SKM-1 (cell line): ENCODE results near the gene HS6ST1.

Experiments
- DNase-seq: peaks from one replicate; lab custom pipeline; 2025; ENCODE audit not compliant: unreplicated experiment; lab: John Stamatoyannopoulos, UW

The HS6ST1 gene

DNA sequence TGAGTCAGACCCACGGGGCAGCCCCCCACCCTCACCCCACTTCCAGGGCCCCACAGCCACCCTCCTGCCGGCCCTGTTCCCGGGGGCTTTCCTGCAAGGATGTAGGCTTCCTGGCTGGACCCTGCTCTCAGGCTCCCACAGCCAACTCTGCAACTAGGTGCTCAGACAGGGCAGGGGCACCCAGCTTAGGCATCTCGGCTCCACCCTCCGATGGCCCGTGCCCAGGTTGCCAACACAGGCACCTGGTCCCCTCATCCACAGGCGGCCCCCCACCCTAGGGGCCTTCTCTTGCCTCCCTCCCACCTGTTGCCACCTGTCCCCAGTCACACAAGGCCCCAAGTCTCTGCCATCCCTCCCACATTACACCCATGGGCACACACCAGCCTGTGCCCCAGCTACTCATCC, 34.6 kb downstream of the HS6ST1 start:
- DNase-seq = no peak

GRCh38 chr2:128282976-128283810, 35.5 kb downstream of the HS6ST1 start:
- DNase-seq = no peak

DNA sequence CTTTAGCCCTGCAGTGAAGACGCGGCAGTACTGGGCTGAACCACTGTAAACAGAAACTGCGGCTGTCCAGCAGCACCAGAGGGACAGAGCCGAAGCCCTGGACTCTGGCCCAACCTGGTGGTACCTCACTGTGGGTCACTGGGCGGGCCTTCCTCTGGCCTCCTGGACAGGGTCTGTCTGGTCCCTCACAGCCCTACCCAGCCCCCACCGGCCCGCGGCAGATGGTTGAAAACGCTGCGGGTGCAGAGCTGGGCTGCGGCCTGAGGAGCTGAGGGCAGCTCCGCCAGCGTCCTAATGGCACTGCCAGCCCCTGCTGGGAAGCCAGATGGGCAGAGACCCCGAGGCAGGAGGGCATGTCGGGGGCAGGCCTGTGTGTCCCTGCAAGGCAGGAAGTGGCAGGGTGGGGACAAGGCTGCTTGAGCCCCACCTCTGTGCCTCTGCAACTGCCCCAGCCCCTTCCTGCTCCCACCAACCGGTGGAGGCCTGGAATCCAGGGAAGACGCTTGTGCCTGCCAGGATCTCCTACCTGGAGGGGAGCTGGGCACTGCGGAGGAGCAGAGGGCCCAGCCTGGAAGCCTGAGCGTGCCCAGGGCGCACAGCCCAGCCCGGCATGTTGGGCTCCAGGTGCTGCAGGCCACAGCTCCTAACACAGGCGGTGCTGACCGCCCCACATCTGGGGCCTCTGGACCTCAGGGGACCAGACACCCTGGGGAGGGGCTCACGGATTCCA, 36.3 kb downstream of the HS6ST1 start:
- no peak for DNase-seq

DNA sequence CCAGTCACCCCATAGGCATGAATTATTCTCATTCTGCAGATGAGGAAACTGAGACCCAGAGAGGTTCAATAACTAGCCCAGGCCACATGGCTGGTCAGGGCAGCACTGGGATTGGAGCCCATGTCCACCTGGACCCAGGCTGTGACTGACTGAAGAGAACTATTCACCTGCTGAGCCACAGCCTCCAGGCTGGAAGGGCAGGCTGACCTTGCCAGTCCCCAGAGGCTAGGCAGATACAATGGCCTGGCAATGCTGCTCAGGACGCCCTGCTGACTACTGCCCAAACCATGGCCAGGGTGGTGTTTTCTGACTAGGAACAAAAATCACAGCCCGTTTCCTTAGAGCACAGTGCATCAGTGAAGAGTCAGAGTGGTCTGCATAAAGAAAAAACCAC, 36.8 kb downstream of the HS6ST1 start:
- no peak for DNase-seq

DNA sequence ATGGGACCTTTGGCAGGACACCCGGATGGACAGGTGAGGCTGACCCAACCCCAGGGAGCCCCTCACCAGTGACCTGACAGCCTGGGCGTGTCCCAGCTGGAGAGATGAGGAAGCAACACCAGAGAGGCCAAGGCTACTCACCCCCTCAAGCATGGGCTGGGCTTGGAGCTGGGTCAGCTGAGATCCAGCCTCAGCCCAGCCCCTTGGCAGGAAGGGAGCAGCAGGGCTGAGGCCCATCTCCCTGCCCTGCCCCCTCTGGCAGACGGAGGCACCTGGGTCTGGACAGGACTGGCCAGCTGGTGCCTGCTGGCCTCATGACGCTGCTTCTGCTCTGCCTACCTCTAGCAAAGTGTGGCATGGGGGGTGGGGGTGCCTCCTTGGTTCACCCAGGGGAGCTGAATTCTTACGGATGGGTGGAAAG, 37.8 kb downstream of the HS6ST1 start:
- no peak for DNase-seq

DNA sequence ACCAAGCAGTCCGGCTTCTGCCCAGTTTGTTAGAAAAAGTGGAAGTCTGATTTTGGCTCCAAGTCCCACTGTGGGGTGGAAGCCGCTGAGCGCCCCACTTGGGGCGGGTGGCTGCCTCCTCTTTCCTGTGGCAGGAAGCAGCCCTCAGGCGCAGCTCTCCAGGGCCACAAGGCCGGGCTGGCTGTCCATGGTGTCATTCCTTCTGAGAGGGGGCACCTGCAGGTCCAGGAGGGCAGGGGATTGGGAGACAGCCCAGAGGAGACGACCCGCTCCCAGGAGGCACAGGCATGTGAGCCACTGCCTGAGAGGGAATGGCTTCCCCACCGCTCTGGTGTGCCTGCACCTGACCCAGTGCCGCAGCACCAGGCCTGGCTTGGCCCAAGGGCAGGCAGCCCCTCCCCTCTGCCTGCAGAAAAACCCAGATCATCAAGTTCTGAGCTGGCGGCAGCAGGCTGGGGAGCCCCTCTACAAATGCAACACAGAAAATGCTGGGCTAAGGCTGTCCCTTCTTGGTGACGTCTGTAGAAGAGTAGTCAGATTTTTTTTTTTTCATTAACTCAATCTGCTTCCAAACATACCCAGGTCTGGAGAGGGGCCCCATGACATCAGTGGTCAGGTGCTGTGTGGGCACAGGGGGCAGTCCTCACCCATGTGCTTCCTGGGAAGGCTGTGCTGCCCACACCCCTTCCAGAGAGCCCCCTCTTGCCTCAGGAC, 38.4 kb downstream of the HS6ST1 start:
- DNase-seq = no peak

DNA sequence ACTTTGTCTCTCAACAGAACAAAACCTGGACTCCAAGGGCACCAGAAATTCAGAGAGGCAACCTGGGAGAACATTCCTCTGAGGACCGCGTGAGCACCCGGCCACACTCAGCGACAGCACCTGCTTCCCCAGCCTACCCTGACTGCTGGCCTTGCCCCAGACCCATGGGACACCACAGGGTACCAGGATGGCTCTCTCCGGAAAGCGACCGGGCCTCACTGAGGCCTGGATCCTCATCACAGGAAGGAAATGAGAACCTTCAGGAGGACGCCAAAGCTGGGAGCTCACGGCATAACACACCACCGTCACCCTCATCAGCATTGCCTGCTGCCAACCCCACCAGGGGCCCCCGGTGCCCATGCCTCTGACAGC, 38.9 kb downstream of the HS6ST1 start:
- no peak for DNase-seq

- DNase-seq = no peak
Observed at GRCh38 chr2:128279009-128279408, 39.7 kb downstream of the HS6ST1 start.

- DNase-seq = no peak
Observed at GRCh38 chr2:128277961-128278681, 40.5 kb downstream of the HS6ST1 start.

DNA sequence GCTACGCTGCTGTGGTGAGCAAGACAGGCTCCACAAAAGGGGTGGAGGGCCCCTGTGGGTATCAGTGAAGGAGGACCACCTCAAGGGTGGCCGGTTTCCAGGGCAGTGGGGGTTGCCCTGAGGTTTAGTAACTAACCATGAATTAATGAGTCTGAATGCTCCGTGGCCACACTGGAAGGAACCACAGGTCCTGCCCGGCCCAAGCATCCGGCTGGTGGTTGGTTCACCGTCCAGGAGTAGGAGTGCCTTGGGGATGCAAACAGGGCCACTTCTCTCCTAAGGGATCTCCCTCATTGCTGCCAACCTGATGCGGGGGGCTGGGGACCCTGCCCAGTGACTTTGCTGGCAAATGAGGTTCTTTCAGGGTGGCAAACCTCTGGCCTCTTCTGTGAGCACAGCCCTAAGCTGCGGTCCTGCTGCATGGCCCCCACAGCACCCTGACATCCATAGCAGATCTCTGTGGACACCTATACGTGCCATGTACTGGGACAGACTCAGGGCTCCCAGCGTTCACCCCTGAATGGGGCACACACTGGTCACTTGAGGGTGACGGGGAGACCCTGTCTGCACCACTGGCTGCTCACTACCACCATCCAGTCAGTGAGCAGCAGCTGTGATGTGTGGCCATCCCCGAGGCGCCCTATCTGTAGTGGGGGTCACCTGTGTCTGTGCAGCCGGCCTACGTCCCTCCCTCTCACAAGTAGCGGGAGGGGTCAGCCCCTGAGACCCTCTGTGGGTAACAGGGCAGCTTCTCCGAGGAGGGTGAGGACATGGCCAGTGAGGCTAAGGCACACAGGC, 41.6 kb downstream of the HS6ST1 start:
- DNase-seq = no peak

- DNase-seq = no peak
Observed at GRCh38 chr2:128275498-128276045, 43.1 kb downstream of the HS6ST1 start.

DNA sequence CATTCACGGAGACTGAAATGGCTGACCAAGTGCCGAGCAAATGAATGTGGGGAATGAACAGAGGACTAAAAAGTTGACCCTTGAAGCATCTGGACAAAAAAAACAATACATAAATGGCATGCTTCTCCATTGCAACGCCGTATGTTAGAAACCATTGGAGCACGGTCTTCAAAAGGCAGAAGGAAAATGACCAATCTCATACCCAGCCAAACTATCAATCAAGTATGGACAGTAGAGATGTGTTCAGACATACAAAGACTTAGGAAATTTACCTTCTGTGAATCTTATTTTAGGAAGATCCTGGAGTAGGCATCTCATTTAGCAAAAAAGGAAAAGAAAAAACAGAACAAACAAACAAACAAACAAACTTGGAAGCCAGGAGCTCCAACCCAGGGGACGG, 44.5 kb downstream of the HS6ST1 start:
- DNase-seq = no peak

DNA sequence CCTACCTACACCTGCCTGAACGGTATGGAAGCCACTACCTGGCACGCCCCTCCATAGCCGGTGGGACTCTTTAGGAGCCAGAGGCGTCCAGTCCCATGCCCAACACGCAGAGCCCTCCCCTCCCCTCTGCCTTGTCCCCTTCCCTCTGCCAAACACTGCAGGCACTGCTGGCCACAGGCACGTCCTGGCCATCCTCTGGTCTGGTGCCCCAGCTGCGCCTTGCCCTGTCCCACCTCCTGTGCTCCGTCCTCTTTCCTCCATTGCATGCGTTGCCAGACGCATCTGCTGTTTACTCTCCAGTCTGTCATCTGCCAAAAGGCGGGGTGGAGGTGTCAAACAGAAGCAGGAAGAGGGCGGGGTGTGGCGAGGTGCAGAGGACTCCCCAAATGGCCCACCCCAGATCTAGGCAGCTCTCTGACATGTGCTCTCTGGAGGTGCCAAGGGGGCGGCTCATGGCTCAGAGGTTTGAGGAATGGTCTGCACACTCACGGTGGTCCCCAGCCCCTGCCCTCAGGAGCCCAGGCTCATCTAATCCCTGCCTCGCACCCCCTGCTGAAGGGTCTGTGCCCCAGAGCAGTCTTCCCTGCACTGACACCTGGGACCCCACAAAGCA, 45.1 kb downstream of the HS6ST1 start:
- DNase-seq = no peak

DNA sequence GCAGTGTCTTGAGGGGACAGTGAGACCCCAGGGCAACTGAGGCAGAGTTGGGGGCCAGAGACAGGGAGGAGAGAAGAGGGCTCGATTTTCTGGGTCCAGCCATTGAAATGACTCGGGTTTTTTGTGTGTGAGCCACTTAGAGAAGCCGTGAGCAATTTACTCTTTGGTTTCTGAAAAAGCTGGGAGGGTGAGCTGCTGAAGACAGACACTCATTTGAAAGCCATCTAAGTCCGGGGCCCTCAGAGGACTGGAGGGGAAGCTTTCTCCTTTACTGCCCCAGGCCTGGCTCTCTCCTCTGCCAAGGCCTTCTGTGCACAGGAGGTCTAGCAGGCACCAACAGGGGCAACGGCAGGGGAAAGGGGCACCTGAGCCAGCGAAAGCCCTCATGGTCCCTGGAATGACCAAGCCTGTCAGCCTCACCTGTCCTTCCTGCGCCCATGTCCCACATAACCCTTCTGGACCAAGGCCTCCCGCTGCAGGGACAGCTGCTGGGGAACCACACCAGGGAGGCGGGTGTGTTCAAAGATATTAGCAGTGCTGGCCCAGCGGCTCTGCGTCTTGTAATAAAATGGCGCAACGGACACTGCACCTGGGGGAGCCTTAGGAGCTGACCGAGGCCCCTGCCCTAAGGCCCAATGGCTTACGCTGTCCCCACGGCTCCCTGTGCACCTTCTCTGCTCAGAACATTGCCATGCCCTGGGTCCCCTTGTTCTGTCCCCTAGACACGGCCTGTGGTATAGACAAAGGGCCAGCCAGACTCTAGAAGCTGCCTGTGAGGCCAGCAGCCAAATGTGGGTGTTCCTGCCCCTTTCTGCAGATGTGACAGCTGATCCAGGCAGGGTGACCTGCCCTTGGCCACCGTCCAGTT, 45.8 kb downstream of the HS6ST1 start:
- no peak for DNase-seq

- no peak for DNase-seq
Observed at GRCh38 chr2:128271911-128272600, 46.6 kb downstream of the HS6ST1 start.

- no peak for DNase-seq
Observed at GRCh38 chr2:128271597-128271910, 47.1 kb downstream of the HS6ST1 start.

DNA sequence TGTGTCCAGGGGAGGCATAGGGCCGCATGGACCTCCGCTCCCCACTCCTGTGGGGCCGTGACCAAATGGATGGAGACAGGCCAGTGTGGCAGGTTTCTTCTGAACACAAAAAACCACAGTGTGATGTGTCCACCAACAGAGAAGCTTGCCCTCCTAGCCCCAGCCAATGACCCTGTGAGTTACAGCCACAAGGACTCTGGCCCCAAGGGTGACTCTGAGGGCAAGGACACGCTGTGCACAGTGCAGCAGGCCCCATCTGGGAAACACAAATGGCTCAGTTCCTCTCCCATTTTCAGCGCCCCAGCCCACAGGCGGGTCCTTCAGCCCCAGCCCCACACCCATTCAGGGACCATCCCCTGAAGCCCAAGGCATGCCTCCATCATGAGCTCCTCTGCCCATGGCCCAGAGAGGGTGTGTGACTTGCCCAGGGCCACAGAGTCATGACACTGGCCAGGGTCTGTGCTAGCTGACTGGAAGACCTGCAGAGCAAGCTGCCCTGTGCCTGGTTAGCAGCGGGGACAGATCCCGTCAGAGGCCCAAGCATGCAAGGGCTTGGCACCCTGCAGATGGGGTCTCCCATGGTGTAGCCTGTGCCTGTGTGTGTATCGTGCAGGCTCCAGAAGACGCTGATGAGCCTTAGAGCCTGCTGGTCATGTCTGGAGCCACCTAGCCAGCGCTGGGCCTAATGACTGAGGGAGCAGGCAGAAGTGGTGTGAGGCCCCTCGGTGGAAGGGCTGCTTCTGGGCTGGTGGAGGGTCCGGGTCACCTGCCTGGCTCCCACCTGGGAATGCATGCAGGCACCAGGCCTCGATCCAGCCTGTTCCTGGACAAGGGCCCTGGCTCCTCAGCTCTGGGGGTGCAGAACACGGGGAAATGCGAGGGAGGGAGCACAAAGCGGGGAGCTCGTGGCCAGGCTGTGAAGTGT, 47.7 kb downstream of the HS6ST1 start:
- DNase-seq = no peak
